ENCODE data around the gene NXPE1.

GRCh38 chr11:114562166-114562916 is 2.7 kb upstream of the NXPE1 start:
- TF ChIP-seq CTCF (IDR thresholded peaks at IDR 0.05) (no peak), POLR2A (IDR thresholded peaks at IDR 0.05) (no peak)
